Measurements from ENCODE around the gene CENPE.

GRCh38 chr4:103168993-103169392 lies 29.1 kb downstream of the CENPE start:
- TF ChIP-seq CTCF (IDR thresholded peaks at IDR 0.05; ENCODE audit: low read depth, low read length): no peak
- TF ChIP-seq POLR2A (IDR thresholded peaks at IDR 0.05; ENCODE audit: extremely low read depth, insufficient read length): no peak
- no peak for TF ChIP-seq MAX (IDR thresholded peaks at IDR 0.05; ENCODE audit: low read depth, low read length)

All from NB4 (cell line).